ENCODE results near the gene CLEC4D.
"Not testable (repeated sequence)": the region's sequence is repeated elsewhere in the genome, so short reads cannot be mapped to it uniquely, and the experiment has no call there.

Gene CLEC4D

DNA sequence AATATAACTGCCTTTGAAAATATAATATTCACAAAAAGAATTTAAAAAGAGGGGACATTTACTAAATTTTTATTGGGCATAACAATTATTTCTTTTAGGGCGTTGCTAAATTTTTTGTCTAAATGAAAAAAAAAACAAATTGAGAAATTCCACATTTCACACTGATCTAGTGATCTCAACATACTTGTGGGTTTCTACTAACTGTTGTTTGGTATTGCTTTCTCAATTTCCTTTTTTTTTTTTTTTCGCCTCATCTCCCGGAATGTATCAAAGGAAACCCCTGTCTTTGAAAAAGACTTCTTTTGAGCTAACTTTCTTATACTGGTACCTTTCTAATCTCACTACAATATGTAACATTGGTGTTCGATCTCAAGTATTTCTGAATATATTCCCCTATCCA is at the start of gene CLEC4D:
Gene CLEC4D, plus strand, starts transcription at position 248 of the 400 bp plus-strand sequence. CDS start 230 bp downstream, outside the sequence.
- no peak for DNase-seq (ENCODE audit: low read depth in 2 of 2)

DNA sequence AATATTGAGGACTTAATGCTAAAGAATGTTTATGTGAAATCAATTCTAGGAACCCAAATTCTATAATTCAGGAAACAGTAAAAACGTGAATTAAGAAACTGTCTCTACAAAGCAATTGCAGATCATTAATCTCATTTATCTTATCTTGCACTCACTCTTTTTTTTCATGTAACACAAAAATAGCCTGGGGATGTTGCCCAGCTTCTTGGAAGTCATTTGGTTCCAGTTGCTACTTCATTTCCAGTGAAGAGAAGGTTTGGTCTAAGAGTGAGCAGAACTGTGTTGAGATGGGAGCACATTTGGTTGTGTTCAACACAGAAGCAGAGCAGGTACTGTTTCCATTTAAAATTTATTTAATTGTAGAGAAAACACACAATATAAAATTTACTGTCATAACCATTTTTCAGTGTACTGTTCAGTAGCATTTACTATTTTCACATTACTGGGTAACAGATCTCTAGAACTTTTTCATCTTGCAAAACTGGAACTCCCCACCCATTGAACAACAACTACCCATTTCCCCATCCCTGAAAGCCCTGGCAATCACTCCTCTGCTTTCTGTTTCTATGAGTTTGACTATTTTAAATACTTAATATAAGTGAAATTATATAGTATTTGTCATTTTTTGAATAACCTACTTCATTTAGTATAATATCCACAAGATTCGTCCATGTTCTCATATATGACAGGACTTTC is 47.9 kb upstream of the CLEC4D start:
- DNase-seq (ENCODE audit: low read depth in 2 of 2), result no peak

DNA sequence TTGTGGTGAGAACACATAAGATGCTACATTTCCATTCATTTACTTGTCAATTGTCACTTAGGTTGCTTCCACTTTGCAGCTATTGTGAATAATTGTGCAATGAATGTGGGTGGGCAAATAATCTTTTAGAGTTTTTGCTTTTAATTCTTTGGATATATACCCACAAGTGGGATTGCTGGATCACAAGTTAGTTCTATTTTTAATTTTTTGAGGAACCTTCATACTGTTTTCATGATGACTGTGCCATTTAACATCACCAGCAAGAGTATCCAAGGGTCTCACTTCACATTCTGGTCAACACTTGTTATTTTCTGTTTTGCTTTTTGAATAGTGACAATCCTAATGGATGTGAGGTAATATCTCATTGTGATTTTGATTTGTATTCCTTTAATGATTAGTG is 47.1 kb upstream of the CLEC4D start:
- no peak for DNase-seq (ENCODE audit: low read depth in 2 of 2)

DNA sequence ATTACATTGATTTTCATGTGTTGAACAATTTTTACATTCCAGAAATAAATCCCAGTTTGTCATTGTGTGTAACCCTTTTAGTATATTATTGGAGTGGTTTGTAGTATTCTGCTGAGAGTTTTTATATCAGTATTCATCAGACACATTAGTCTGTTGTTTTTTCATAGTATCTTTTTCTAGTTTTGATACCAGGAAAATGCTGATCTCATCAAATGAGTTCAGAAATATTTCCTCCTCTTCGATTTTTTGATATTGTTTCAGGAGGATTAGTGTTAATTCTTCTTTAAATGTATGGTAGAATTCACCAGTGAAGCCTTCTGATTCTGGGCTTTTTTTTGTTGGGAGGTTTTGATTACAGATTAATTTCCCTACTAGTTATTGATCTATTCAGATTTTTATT is 42.2 kb upstream of the CLEC4D start:
- DNase-seq (ENCODE audit: low read depth in 2 of 2), result no peak

DNA sequence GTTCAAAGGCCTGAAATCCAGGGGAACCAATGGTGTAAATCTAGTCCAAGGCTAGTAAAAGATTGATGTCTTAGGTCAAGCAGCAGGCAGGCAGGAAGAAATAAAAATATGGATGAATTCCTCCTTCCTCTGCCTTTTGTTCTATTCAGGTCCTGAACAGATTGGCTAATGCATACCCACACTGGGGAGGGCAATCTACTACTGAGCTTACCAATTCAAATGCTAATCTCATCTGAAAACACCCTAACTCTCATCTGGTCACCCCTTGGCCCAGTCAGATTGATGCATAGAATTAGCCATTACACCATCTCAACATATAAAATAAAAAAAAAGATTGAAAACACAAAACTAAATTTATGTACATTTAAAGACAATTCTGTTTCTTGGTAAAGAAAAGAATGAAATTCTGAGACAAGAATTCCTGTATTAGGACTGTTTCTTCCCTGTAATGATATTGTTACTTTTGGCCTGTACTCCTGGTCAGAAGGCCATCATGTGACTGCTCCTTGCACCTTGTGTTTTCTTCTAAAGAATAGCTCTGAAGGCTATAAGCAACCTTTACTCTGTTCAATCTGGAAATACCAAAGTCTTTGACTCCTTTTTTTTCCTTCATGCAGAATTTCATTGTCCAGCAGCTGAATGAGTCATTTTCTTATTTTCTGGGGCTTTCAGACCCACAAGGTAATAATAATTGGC is 37.6 kb upstream of the CLEC4D start:
- DNase-seq (ENCODE audit: low read depth in 2 of 2), result no peak

DNA sequence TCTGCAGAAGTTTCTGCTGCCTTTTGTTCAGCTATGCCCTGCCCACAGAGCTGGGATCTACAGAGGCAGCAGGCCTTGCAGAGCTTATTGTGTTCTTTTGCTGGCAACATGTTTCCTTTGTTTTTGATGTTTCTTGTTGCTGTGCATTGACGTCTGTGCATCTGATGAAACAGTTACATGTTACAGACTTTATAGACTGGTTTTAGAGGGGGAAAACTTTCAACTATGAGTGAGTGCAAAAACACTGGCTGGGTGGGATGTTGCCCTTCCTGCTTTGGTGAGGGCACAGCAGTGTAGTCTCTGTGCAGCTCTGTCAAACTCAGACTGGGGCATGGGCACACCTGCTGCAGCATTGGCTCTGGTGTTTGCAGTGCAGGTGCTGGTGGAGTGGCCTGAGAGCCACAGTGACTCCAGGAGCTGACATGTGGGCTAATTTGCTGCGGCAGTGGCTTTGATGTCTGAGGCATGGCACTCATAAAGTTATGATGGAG is 30.7 kb upstream of the CLEC4D start:
- DNase-seq (ENCODE audit: low read depth in 2 of 2), result no peak

DNA sequence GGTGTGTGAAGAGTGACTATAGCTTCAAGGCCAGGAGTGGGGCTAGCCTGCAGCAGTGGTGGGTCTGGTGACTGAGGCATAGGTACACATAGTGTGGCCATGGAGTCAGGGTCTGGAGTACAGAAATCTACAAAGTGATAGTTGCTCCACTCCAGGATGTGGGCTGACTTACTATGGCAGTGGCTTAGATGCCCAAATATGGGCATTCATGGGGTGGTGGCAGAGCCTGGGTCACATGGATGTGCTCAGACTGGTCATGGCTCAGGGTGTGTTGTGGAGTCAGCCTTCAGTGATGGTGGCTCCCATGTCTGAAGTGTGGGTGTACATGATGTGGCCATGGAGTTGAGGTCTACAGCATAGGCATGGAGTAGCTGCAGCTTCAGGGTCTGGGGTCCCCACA is 30.2 kb upstream of the CLEC4D start:
- no peak for DNase-seq (ENCODE audit: low read depth in 2 of 2)

DNA sequence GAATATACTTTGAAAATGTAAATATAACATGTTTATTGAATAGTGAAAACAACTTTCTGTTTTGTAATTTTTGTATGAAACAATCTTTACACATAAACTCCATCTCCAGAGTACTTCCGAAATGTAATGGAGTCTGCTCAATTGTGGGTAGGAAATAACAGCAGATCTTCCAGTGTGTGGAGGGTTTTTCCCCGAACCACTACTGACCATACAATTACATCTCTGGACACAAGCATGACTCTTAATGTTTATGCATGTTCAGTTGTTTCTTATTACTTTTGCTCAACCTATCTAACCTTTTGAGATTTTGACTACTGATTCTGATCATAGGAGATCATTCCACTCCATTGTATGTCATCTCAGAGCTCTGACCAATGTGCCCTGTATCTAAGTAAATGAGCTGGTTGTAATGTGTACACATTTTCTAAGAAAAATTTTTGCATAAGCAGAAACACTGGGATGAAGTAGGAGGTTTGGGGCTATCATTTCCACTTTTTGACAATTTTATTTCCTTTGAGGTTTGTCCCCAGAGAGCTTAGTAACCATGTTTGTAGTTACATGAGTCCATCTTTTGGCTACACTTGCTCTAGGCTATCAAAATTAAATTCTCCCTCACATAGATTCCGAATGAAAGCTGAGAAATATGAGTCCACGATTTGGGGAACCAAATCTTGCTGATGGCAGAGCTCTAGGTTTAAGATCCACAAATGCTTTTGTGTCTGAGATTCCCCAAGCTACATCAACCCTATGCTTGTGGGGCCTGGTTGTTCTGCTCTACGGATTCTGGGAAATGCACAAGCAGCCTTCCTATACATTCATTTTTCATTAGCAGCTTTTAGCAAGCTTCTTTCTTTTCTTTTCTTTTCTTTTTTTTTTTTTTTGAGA is 21.4 kb upstream of the CLEC4D start:
- no peak for DNase-seq (ENCODE audit: low read depth in 2 of 2)

DNA sequence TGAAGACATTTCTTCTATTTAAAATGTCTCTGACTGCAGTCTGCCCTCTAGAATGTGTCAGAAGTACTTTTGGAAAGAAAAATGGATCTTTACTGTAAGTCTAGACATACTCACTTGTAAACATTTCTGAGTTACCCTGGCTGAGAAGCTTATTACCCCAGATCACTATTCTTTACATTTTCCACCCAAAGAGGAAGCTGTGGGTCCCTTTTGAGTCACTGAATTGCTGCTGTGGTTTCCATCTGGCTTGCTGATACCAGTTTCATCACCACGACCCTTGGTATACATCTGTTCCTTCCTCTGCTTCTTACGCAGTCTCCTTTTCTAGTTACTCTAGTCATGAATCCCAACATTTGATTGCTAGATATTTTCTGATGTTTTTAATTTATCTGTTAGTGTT is 20.2 kb upstream of the CLEC4D start:
- DNase-seq (ENCODE audit: low read depth in 2 of 2), result peak in 1 of 2 donors; percentile 25

DNA sequence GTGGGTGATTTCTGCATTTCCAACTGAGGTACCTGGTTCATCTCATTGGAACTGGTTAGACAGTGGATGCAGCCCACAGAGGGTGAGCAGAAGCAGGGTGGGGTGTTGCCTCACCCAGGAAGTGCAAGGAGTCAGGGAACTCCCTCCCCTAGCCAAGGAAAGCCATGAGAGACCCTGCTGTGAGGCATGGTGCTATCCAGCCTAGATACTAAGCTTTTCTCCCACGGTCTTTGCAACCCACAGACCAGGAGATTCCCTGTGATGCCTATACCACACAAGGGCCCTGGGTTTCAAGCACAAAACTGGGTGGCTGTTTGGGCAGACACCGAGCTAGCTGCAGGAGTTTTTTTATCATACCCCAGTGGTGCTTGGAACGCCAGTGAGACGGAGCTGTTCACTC is 17.6 kb upstream of the CLEC4D start:
- not testable (repeated sequence) for DNase-seq (ENCODE audit: low read depth in 2 of 2)

DNA sequence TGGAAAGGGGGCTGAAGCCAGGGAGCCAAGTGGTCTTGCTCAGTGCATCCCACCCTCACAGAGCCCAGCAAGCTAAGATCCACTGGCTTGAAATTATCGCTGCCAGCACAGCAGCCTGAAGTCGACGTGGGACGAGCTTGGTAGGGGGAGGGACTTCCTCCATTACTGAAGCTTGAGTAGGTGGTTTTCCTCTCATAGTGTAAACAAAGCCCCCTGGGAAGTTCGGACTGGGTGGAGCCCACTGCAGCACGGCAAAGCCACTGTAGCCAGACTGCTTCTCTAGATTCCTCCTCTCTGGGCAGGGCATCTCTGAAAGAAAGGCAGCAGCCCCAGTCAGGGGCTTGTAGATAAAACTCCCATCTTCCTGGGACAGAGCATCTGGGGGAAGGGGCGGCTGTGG is 17.2 kb upstream of the CLEC4D start:
- not testable (repeated sequence) for DNase-seq (ENCODE audit: low read depth in 2 of 2)

DNA sequence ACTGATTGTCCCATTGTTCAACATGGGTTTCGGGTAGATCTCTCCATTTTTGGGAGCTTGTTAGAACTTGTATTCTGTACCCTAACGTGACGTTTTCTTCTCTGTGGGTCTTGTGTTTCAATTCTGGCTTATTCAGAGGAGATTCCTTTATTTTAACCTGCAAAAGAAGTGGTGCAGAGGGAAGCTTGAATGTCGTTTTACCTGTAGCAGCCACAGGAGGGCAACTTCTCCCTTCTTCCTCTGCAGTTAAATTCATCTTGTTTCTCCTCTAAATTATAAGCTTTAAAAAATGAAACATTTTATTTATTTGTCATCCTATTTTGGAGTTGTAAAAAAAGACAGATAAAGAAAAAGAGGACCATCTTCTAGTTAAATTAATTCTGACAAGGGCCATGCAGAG is 13.7 kb upstream of the CLEC4D start:
- DNase-seq (ENCODE audit: low read depth in 2 of 2), result no peak

DNA sequence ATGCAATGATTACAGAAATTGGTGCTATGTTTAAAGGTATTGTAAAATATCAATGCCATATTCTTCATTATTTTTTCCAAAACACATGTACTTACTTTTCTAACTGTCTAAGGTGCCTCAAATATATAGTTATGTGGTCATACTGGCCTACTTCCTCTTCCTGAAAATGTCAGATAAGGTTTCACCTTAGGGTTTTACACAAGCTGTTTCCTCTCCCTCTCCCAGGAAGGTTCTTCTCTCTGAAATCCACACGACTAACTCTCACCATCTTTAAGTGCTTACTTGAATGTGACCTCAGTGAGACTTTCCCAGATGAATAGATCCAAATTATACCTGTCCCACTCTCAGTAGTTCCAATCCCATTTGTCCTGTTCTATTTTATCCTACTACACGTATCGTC is 11.6 kb upstream of the CLEC4D start:
- no peak for DNase-seq (ENCODE audit: low read depth in 2 of 2)

DNA sequence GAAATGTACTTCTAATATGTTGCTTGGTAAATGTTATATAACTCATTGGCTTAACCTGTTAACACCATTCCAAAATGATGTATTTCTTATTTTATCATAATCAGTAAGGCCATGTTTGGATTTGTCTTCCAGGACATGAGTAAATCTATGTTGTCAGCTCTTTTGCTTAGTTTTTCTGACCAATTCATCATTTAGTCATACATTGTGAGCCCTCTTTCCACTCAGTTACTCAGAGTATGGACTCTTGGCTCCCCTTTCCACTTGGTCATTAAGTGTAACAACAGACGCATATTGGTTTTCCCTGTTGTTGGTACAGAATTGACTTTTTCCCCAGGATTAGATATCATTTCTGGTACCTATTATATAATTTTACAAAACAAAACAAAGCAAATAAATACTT is 9.0 kb upstream of the CLEC4D start:
- DNase-seq (ENCODE audit: low read depth in 2 of 2), result no peak

DNA sequence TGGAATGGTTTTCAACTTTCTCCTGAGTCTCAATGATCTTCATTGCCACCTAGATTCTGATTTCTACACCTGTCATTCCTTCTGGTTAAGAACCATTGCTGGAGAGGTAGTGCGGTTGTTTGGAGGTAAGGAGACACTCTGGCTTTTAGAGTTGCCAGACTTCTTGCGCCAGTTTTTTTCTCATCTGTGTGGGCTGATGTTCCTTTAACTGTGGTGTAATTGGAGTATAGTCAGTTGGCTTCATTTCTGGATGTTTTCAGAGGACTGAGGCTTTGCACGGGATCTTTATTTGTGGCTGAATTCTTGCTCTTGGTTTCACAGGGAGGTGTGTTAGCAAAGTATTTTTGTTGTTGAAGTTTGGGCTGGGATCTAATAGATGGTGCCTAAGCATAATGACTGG is 5.7 kb upstream of the CLEC4D start:
- DNase-seq (ENCODE audit: low read depth in 2 of 2), result no peak

DNA sequence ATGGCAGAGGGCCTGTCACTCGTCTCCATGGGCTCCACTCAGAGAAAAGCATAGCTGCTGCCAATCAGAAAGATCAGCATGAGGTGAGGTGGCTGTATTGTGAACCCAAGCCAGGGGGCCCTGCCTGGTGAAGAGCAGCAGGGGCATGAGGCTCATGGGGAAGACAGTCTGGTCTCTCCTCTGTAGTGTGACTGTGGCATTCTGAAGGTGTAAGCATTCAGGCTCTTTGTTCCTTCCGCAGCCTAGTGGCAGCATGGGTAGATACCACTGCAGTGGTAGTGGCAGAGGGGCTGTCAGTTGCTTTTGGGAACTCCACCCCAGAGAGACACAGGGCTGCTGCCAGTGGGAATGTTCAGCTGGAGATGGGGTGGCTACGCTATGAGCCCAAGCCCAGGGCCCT is 5.1 kb upstream of the CLEC4D start:
- no peak for DNase-seq (ENCODE audit: low read depth in 2 of 2)

DNA sequence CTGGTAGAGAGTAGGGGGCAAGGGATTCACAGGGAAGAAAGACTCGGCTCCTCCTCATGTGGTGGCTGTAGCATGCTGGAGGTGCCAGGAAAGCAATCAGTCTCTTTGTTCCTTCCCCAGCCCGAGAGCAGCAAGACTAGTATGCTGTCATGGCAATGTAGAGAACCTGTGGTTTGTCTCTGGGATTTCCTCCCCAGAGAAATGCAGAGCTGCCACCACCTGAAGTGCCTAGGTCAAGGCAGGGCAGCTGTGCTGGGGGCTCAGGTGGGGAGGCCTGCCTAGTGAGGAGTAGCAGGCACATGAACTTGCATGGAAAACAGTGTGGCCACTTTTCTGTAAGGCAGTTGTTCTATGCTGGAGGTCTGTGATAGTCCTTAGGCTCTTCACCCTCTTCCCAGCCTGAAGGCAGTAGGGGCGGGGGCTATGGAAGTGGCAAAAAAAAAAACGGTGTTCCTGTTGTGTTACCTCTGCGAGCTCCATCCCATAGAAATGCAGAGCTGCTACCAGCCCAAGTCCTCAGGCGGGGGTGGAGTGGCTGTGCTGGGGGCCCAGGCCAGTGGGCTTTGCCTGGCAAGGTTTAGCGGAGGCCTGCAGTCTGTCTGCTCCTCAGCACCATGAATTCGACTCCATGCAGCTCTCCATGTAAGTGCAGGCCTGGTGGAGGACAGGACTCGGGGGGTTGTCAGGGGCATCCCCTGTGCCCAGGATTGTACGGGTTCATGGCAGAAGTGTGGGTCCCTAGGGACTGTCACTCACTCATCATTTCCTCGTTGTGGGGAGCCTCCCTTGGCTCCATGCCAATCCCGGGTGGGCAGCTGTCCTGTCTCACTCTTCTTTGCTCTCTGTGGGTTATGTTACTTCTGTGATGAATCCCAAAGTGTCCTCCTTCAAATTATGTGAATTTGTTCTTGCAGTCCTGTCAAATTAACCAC is 4.1 kb upstream of the CLEC4D start:
- no peak for DNase-seq (ENCODE audit: low read depth in 2 of 2)

DNA sequence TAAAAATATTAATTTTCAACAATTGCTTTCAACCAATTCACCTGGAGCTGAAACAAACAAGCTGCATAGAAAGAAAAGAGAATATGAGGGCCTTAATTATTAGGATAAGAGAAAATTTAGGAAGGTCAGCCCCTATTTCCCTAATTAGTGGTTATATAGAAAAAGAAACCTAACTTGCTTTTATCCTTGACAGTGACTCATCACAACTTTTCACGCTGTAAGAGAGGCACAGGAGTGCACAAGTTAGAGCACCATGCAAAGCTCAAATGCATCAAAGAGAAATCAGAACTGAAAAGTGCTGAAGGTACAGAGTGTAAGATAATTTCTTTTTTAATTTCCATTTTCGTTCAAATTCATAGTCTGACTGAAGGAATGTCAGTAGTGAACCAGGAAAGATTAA is 4.7 kb downstream of the CLEC4D start:
- no peak for DNase-seq (ENCODE audit: low read depth in 2 of 2)

DNA sequence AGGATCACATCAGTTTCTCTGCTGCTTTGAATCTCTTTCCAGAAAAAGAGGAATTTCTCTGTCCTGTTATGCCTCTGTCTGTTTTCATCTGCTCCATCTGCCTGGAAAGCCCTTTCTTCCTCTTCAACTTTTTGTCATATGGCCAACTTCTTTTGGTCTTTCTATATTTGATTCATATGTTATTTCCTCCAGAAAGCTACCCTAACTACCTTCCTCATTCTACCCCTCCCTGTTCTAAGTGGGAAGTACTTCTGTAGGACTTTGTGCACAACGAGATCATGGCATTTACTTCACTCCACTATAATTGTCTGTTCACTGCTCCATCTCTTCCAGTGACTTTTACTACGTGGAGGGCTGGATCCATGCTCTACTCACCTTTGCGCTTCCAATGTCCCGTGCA is 5.9 kb downstream of the CLEC4D start:
- no peak for DNase-seq (ENCODE audit: low read depth in 2 of 2)

DNA sequence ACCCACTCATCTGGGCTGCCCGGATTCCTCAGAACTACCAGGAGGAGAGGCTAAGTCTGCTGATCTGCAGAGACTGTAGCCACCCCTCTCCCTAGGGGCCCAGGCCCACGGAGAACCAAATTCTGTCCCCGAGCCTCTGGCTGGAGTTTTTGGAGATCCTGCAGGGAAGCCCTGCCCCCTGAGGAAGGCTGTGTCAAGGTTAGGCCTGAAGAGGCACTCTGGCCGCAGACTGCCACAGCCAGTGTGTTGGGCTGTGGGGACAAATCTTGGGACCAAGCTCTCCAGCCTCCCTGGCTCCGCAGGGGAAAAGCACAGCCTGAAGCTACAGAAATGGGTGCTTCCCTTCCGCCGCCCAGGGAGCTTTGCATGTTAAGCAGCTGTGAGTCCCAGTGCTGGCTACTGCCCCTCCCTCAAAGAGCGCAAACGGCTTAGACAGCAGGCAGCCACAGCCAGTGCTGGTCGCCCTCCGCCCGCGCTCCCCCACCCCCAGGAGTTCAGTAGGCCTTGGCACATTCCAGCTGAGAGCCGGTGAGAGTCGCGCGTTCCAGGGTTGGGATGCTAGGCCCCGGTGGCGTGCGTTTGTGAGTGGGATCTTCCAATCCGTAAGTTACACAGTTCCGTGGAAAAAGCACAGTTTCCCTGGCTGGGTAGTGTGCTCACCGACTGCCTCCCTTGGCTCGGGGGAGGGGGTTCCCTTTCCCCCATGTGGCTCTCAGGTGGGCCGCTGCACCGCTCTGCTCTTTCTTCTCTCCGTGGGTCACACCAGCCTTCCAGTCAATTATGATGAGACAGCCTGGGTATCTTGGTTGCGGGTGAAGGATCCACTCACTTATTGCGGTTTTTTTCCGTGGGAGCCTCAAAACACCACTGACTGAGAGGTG is 14.2 kb downstream of the CLEC4D start:
- DNase-seq (ENCODE audit: low read depth in 2 of 2), result no peak

Data from stimulated activated CD8-positive, alpha-beta memory T cell treated with anti-CD3 and anti-CD28 coated beads, Interleukin-7, amount 100 ng/mL, for 4 hours (primary cell).